ACC112 (cell line): Measurements from ENCODE around the gene DOK5.

ENCODE experiments used
- H2AFZ ChIP-seq: fragments of 200-600 bp; sonication (generic); one replicate; pipeline ENCODE4 v1.6.0; 2017; ENCODE audit warnings: antibody characterized with exemption, low read length; ENCODE audit not compliant: unreplicated experiment
- H3K27ac ChIP-seq: fragments of 200-600 bp; sonication (generic); 2 replicates; pipeline ENCODE4 v1.5.1; 2014; ENCODE audit warnings: low read depth, mild to moderate bottlenecking, antibody characterized with exemption, low read length, moderate library complexity
- H3K27me3 ChIP-seq: fragments of 200-600 bp; sonication (generic); 2 replicates; pipeline ENCODE4 v1.6.1; 2014; ENCODE audit warnings: mild to moderate bottlenecking, antibody characterized with exemption, low read length, moderate library complexity, mixed read lengths; ENCODE audit not compliant: insufficient read depth
- H3K36me3 ChIP-seq: fragments of 200-600 bp; sonication (generic); 2 replicates; pipeline ENCODE4 v1.6.1; 2016; ENCODE audit warnings: mild to moderate bottlenecking, antibody characterized with exemption, low read length, moderate library complexity, mixed read lengths; ENCODE audit not compliant: insufficient read depth
- H3K4me1 ChIP-seq: fragments of 200-600 bp; sonication (generic); one replicate; pipeline ENCODE4 v1.6.1; 2016; ENCODE audit warnings: low read length, mixed read lengths; ENCODE audit not compliant: insufficient read depth, unreplicated experiment, control insufficient read depth
- H3K4me3 ChIP-seq: fragments of 200-600 bp; sonication (generic); 2 replicates; pipeline ENCODE4 v1.5.1; 2014; ENCODE audit warnings: mild to moderate bottlenecking, low read depth, low read length
- H3K79me2 ChIP-seq: fragments of 200-600 bp; sonication (generic); one replicate; pipeline ENCODE4 v1.6.0; 2016; ENCODE audit warnings: low read length; ENCODE audit not compliant: control insufficient read depth, unreplicated experiment, insufficient read depth

The DOK5 gene

DNA sequence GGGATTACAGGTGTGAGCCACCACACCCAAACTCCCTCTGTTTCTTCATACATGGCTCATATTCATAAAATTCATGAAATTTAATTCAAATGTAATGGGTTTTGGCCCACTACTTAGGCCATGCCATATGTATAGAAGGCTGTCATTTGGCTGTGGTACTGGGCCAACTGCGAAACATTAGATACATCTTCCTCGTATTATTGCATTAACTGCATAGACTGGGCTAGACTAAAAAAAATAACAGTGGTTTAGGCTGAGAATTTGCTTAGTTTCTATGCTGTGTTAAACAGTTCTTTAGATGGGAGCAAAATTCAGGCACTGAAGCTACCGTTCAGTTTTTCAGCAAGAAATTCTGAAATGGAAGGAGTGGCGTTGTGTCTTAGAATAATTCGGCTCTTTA lies 133.6 kb downstream of the DOK5 start:
- Histone ChIP-seq H3K27ac (no peak overlapping the region), H2AFZ (no peak overlapping the region)

DNA sequence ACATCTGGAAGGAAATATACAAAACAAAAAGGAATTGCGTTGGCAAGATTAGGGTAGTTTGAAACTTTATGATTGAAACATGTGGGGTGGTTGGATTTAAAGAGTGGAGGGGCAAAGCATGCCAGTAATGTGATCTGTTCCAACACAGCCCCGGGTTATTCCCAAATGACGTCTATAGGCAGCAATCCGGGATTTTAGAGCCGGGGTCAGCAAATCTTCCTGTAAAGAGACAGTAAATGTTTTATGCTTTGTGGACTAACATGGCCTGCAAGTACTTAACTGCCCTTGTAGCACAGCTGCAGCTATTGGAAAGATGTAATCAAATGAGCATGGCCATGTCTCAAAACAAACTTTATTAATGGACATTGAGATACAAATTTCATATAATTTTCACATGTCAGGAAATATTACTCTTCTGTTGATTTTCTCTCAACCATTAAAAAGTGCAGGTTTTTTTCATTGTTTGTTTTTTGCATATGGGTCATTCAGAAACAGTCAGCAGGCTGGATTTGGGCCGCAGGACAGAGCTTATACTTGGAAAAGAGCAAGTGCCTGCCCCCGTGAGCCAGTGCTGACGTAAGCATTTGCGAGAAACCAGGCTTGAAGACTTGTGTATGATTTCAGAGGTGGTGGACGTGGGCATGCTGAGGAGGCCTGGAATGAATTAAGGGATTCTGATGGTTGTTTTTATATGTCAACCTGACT lies 136.5 kb downstream of the DOK5 start:
- H3K27me3 ChIP-seq, result no peaks in the 10 kb centered on the region

More for the DNA sequence above, 133.6 kb downstream of the DOK5 start:
- no peaks in the 10 kb centered on the region for H3K27me3 ChIP-seq
- H3K4me3 ChIP-seq, result no peak overlapping the region
- no peaks in the 10 kb centered on the region for H3K4me1 ChIP-seq
- no peaks in the 10 kb centered on the region for H3K79me2 ChIP-seq
- no peaks in the 10 kb centered on the region for H3K36me3 ChIP-seq

DNA sequence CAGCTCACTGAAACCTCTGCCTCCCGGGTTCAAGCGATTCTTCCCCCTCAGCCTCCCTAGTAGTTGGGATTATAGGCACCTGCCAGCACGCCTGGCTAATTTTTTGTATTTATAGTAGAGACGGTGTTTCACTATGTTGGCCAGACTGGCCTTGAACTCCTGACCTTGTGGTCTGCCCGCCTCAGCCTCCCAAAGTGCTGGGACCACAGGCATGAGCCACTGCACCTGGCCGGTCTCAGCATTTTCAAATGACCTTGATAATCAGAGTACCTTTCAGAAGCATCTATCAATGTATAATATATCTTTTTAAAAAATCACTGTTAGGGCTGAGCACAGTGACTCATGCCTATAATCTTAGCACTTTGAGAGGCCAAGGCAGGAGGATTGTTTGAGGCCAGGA lies 143.0 kb downstream of the DOK5 start:
- Histone ChIP-seq H3K4me3 (no peak overlapping the region), H3K79me2 (no peaks in the 10 kb centered on the region), H3K27me3 (no peaks in the 10 kb centered on the region)

More for the DNA sequence above, 136.5 kb downstream of the DOK5 start:
- Histone ChIP-seq H3K4me1 (no peaks in the 10 kb centered on the region), H3K4me3 (no peak overlapping the region), H3K79me2 (no peaks in the 10 kb centered on the region), H3K36me3 (no peaks in the 10 kb centered on the region), H2AFZ (no peak overlapping the region), H3K27ac (no peak overlapping the region)

DNA sequence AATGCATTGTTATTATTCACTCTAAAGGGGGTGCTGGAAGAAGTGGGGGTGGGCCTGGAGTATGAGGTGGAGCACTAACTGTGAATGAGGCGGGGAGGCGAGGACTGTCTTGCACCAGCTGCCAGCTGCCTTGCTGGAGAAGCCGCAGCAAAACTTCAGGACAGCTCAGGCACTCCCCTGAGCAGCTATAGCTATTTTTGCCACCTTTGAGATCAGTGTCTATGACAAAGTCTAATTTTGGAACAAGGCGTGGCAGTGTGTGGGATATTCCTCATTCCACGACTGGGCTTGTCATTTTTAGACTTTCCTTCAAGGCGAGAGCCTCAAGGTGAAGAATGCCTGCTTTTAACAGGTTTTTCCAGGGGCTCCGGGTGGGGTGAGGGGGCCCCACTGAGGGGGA lies 143.8 kb downstream of the DOK5 start:
- Histone ChIP-seq H3K4me3 (no peak overlapping the region), H3K27me3 (no peaks in the 10 kb centered on the region), H3K4me1 (no peaks in the 10 kb centered on the region), H2AFZ (no peak overlapping the region), H3K27ac (no peak overlapping the region), H3K36me3 (no peaks in the 10 kb centered on the region), H3K79me2 (no peaks in the 10 kb centered on the region)

More for the DNA sequence above, 143.0 kb downstream of the DOK5 start:
- Histone ChIP-seq H3K4me1 (no peaks in the 10 kb centered on the region), H3K36me3 (no peaks in the 10 kb centered on the region), H2AFZ (no peak overlapping the region), H3K27ac (no peak overlapping the region)

DNA sequence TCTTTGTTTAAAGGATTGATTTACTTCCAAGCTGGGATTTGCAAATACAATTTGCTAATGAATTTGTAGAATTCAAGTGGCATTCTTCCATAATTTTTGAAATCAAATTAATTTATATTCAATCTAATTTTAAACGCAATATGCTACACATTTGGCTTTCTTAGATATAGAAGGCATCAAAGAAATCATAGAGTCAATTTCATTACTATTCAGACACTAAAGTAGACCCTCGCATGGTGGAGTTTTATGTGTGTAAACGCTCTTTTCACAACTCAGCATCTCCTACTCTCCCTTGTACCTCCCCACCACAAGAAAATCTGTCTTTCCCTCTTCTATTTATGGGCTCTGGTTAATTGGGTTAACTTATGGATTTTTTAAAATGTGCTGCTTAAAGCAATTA lies 144.3 kb downstream of the DOK5 start:
- Histone ChIP-seq H3K36me3 (no peaks in the 10 kb centered on the region), H3K4me3 (no peak overlapping the region), H3K27me3 (no peaks in the 10 kb centered on the region), H3K27ac (no peak overlapping the region), H3K79me2 (no peaks in the 10 kb centered on the region), H2AFZ (no peak overlapping the region), H3K4me1 (no peaks in the 10 kb centered on the region)

DNA sequence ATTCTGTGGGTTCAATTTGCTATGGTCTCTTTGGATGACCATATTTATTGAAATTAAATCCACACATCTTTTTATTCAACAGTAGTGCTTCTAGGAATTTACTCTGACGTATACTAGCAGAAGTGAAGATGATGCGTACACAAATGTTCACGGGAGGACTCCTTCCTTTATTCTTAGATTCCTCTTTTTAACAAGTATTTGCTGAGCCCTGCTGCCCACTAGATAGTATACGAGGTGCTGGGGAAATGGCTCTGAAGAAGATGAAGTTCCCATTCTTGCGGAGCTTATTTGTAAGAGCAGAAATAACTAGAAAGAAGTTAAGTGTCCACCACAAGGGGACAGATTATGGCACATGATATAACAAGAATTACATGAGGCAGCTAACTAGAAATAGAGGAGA lies 145.2 kb downstream of the DOK5 start:
- H3K27me3 ChIP-seq, result no peaks in the 10 kb centered on the region
- no peak overlapping the region for H3K27ac ChIP-seq
- no peaks in the 10 kb centered on the region for H3K36me3 ChIP-seq
- no peak overlapping the region for H3K4me3 ChIP-seq
- H3K4me1 ChIP-seq, result no peaks in the 10 kb centered on the region
- H2AFZ ChIP-seq, result no peak overlapping the region
- no peaks in the 10 kb centered on the region for H3K79me2 ChIP-seq

DNA sequence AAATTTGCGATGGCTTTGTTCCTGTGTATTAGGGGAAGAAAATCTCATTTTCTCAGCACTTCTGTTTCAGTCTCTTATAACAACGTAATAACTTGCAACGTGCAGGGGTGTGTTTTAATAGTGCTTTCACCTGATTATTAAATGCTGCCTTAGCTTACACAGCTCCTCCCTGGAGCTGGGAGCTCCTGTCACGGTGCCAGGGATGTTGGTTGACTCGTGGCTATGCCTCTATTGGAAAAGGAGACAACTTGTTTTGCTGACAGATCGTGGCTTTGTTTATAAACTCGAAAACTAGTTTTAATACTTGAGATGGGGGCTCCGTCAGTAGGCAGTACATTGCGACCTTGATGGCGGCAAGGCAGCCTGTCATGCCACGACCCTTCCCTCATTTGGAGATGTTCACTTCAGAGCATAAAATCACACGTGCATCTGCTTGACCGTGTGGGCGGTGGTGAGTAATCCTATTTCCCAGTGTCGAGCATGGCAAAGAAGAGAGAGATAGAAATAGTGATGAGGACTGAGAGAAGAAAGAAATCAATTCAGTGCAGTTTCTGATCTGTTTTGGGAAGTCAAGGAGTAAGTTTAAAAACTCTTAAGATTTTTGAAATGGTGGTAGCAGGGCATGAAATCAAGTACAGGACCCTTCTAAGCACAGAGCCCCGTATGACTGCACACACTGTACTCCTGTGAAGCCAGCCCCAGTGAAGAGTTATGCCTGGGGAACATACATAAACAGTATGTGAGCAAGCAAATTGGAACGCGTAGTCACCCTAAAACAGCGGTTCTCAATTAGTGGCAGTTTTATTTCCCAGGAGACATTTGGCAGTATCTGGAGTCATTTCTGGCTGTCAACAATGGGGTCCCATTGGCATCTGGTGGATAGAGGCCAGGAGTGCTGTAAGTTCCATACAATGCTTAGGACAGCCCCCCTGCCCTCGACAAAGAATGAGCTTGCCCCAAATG lies 147.2 kb downstream of the DOK5 start:
- Histone ChIP-seq H3K27ac (no peak overlapping the region), H3K27me3 (no peaks in the 10 kb centered on the region), H3K4me3 (no peak overlapping the region), H2AFZ (no peak overlapping the region), H3K79me2 (no peaks in the 10 kb centered on the region), H3K36me3 (no peaks in the 10 kb centered on the region), H3K4me1 (no peaks in the 10 kb centered on the region)

DNA sequence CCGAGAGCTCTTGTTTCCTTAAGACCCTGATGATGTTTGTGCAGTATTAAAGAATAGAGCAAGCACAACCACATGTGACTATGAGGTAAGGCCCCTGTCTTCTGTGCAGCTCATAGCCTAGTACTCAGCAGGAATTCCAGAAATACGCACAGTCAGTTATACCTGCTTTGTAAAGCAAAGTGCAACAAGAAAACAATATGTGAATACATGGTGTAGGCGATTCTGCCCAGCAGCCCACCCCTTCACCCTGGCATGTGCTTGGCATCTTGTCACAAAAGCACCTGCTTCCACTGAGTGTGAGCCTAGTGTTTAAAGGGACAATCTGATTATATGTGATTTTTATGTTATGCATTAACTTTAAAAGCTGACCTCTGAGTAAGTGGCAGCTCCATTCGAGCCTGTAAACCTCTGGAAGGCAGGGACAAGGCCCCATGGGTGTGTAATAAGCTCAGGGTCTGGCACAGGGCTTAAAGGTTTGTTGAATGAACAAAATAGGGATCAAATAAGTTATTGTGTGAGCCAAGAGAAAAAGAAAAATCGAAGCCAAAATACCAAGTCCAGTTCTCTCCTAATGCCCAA lies 148.7 kb downstream of the DOK5 start:
- no peak overlapping the region for H3K4me3 ChIP-seq
- H3K79me2 ChIP-seq, result no peaks in the 10 kb centered on the region
- no peak overlapping the region for H2AFZ ChIP-seq
- H3K27ac ChIP-seq, result no peak overlapping the region
- H3K36me3 ChIP-seq, result no peaks in the 10 kb centered on the region
- H3K4me1 ChIP-seq, result no peaks in the 10 kb centered on the region
- H3K27me3 ChIP-seq, result no peaks in the 10 kb centered on the region

DNA sequence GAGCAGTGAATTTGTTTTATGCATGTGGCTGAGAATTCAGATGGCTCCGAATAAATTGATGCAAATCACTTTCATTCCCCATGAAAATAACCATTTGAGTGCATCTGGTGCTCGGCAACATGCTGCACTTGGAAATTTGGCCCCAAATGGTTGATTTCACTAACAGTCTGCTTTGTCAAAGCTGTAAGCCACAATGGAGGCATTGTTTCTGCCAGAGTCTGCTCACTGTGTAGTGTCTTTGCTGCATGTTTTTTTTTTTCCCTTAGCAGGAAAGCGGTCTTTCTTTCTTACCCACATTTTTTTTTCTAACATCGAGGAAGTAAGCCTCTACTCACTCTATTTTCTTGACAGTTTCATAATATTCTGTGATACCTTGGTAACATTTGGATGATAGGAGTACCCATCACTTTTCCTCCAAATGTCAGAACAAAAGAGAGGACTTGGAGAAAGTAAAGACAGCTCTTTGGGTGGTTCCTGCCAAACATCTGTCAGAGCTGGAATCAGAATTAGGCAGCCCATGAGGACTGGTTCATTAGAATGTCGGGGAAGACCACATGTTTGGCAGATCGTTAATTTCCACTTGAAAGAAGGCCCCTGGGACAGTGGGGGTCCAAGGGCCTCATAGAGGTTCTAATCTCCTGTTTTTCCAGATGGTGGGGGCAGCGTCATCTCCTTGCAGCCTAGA lies 149.5 kb downstream of the DOK5 start:
- Histone ChIP-seq H3K27me3 (no peaks in the 10 kb centered on the region), H3K36me3 (no peaks in the 10 kb centered on the region), H3K27ac (no peak overlapping the region), H3K4me3 (no peak overlapping the region), H3K4me1 (no peaks in the 10 kb centered on the region), H3K79me2 (no peaks in the 10 kb centered on the region), H2AFZ (no peak overlapping the region)

DNA sequence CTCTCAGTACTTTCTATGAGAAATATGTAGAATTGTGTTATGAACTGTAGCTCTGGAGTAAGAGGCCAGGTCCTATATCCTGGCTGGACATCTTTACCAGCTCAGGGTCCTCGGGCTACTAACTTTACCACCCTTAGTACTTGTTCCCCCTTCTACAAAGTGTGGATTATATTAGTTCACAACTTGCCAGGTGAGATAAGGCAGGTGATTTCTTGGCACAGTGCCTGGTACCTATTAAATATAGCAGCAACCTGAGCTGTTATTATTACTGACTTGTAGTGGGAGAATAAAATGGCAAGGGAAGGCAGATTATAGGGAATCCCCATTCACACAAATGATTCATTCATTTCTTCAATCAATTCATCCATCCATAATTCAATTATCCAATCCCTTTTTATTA lies 150.1 kb downstream of the DOK5 start:
- H3K4me1 ChIP-seq, result no peaks in the 10 kb centered on the region
- H3K79me2 ChIP-seq, result no peaks in the 10 kb centered on the region
- H2AFZ ChIP-seq, result no peak overlapping the region
- no peak overlapping the region for H3K4me3 ChIP-seq
- H3K36me3 ChIP-seq, result no peaks in the 10 kb centered on the region
- H3K27me3 ChIP-seq, result no peaks in the 10 kb centered on the region
- H3K27ac ChIP-seq, result no peak overlapping the region
